ENCODE data around the gene AANAT.

Gene AANAT

DNA sequence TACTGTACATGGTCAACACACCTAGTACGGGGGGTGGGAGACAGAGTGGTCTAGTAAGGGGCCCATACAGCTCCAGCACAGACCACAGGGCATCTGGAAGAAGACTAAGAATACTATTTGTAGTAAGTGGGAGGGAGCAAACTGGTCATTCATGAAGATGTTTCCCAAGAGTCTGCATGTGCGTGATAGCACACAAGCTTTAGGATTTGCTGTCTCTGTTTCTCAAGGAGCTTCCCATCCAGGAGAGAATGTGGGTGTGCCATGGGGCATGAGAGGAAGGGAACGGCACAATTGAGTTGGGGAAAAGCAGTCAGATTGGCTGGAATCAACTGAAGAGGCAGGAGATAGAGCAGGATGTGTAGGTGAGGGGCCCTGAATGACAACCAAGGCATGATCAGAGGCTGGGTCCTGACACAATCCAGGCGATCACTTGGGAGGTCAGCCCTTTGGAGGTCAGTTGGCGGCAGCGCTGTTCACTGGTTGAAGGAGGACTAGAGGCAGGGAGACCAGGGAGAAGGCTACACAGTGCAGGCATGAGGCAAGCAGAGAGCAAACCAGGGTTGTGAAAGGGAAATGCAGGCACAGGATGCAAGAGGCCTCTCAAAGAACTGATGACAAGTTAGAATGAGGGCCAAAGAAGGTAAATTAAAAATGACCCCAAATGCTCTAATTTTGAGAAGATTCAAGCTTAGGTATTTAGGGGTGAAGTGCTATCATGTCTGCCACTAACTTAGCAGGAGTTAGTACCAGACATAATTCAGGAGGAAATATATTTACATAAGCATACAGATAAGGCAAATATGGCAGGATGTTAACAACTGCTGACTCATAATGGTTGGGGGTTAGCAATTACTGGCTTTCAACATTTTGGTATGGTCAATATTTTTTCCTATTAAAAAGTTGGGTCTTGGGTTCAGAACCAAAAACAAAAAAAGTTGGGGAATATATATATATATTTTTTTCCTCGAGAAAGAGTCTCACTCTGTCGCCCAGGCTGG, 24.8 kb upstream of the AANAT start:
- no peak for DNase-seq (ENCODE audit: low read depth in 2 of 2)

DNA sequence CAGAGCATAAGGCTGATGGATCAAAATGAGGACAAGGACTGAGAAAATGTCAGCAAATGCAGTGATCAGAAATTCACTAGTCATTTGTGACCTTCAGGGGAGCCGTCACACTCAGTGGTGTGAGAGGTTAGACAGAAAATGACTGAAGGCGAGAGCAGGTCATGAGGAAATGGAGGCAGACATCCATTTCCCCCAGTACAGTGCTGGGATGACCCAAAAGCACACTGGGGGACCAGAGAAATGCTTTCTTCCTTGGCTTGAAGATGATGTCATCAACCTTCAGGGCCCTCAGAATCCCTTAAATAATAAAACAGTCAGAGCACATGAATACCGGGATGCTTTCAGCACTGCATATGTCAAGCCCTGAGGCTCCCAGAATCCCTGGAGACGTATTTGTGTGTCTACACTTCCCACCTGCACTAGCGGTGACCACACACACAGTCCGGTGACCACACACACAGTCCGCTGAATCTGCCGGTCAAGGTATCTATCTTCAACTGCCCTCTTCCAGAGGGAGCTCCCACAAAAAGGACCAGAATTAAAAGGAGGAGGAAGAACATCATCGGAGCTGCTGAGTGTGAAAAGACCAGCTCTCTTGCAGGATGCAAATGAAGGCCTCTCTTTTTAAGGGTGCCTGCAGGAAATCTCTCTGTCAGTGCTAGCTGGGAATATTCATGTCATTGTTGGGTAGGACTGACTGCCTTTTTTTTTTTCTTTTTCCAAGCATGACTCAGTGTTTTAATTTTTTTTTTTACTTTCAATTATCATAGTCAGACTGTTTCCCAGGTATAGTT, 22.7 kb upstream of the AANAT start:
- DNase-seq (ENCODE audit: low read depth in 2 of 2), result no peak

DNA sequence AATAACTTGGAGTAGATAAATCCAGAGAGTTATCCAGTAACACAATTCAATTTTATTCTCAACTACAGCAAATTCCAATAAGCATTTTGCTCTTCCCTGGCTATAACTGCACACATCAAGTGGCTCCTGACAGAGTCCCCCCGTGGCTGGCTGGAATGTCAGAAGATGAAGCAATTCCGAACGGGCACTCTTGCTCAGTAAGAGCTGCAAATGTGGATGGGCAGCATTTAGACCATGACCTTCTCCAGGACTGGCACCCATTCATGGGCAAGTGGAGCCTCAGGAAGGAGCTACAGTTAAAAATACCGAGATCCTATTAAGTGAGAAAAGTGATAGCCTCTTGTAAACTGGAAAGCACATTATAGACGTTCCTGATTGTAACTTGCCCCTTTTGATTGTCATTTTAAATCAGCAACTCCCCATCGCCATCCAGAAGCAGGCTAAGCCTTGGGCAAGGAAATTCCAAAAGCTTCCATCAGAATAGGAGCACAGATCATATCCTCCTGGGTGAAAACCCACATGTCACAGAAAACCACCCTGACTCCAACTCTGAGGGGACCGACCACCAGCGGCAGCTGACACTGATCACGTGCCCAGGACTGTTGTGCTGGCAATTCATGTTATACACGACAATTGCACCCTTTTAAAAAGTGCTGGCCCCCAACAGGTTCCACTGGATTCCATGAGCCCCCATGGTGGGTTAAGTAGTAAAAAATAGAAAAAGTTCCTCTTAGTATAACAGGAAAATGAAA, 21.5 kb upstream of the AANAT start:
- no peak for DNase-seq (ENCODE audit: low read depth in 2 of 2)

DNA sequence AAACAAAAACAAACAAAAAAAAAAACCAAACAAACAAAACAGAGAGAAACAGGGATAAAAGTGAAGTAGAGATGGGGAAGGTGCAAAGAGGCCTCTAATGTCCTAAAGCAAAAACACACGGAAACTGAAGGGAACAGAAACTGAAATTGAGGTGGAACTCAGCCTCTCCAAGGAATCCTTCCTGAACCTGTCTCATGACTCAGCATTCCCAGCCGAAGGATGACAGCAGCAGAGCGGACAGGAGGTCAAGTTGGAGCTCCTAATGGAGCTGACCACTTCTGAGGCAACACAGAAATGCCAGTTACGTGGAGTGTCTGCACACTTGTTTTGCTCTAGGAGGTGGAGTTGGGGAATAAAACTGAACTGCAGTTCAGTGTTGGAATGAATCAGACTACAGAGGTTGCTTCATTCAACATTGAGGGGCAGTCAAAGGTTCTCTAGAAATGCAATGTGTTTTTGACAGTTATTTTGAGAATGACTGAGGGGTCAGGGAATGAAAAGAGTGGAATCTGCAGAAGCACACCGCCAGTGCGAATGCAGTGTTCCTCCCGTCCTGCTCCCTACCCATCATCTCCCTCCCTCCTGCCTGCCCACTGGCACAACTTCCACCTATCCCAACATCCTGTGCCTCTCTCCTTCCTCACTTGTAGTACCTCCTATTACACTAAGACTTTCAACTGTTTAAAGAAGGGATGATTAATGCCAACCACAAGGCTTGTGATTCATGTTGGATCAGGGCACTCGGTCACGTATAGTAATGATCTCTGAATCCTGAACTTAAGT, 20.8 kb upstream of the AANAT start:
- no peak for DNase-seq (ENCODE audit: low read depth in 2 of 2)

DNA sequence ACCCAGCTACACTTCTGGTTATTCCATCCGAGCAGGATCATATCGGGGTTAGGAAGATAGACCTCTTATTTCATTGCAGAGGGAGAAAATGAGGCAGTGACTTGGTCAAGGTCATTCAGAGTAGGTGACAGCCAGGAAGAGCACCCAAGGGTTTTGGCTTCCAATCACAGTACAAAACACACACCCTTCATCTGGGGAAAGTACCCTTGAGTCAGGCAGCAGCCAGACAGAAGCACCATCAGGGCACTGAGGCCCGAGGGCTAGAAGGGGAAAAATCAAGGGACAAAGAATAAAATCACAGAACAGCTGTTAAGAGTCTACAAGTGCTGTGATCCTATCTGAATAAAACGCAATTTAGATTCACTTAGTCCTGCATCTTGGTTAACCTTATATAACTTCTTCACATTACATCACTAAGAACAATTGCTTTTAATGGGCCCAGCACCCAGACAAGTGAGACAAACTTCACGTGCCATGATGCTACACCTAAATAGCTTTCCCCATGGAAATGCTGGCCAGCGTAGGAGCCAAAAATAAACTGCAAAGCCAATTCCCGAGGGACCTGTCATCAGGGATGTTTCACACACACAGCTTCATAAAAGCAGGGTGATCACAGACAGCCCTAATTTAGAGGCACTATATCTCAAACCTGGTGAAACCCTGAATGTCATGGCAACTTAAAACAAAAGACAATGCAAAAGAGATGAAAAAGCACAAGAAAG, 19.3 kb upstream of the AANAT start:
- DNase-seq (ENCODE audit: low read depth in 2 of 2), result no peak

DNA sequence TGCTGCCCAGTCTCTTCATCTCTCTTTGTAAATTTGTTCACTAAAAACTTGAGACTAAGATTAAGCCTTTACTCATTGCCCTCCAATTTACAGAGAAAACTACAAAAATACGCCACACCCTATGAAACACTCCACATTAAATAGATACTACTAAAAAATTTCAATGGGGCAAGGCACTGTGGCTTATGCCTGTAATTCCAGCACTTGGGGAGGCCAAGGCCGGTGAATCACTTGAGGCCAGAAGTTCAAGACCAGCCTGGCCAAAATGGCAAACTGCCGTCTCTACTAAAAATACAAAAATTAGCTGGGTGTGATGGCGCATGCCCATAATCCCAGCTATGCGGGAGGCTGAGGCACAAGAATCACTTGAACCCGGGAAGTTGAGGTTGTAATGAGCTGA, 18.3 kb upstream of the AANAT start:
- no peak for DNase-seq (ENCODE audit: low read depth in 2 of 2)

DNA sequence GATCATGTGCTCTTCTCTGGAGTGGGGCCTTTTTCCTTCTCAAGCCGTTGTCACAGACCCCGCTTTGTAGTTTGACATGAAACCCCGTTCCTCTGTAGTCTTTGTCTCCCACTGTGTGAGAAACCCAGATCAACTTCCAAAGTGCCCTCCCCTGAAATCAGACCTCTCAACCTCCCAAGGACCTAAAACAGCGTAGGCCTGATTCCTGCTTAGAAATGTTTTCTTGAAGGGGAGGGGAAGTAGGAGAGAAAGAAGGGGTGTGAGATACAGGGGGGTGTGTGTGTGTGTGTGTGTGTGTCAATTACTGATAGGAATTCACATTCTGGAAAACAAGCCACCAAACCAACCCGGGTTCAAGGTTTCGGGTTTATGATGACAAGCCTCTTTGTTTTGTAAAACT, 15.9 kb upstream of the AANAT start:
- no peak for DNase-seq (ENCODE audit: low read depth in 2 of 2)

DNA sequence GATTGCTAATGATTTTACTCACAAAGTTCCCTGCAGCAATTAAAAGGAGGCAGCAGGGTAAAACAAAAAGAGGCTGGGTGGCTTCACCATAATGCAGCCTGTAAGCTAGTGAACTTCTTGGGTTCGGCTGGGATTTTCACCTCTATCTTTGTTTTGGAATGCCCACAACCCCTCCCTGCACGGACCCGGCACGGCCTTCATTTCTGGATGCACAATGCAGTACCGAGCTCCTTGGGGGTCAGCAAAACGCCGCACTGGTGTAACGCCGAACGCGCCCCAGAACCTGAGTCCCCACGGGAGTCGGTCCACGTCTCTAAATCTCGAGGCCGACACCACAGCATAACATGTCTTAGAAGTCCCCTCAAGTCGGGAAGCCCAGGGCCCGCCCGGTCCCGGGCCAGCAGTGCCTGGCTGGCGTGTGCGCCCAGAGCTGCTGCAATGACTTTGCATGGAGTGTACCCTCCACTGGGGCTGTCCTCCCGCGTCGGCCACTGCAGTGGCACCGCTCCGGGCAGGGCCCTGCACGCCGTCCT, 15.2 kb upstream of the AANAT start:
- no peak for DNase-seq (ENCODE audit: low read depth in 2 of 2)

DNA sequence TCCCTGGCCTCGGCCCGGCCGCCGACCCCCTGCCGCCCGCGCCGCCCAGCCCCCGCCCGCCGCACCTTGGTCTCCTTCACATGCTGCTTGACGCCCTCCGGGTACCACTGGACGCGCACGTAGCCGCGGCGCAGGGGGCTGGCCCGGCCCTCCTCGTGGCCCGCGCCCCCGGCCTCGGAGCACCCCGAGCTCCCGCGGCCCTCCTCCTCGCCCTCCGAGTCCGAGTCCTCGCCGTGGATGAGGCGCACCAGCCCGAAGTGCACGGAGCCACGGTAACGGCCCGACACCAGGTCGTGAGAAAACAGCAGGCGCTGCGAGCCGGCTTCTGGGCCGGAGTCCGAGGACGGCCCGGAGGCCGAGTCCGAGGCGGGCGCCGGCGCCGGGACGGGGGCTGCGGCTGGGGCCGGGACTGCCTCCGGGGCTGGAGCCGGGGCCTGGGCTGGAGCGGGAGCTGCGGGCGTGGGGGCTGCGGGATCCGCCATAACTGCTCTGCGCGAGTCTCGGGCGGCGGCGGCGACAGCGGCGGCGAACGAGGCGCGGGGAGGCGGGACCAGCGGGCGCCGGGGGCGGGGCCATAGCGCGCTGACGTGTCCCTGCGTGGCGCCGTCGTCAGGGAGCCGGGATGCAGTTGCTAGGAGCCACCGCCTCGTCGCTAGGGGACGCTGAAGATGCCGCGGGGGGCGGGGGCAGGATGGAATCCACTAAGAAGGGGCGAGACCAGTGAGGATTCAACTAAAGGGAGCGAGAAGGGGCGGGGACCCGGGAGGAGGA, 14.6 kb upstream of the AANAT start, which contains the start of gene UBE2O:
UBE2O (minus strand) TSS at position 493 of the 771 bp plus-strand sequence; CDS start at position 482, 11 bp downstream.
- peak; percentile 86 to 88 for DNase-seq (ENCODE audit: low read depth in 2 of 2)

DNA sequence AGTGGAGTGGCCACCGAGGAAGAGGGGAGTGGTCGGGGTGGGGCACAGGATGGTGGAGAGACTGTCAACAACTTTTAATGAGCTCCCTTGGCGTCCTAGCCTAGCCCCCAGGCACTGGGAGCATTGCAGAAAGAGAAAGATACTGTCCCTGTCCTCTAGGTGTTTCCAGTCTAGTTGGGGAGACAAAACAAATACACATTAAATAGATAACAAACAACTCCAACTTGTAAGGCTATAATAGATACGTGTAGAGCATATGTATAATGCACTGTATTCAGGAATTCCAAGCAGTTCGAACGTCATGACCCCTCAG, 14.0 kb upstream of the AANAT start:
- DNase-seq (ENCODE audit: low read depth in 2 of 2), result no peak

DNA sequence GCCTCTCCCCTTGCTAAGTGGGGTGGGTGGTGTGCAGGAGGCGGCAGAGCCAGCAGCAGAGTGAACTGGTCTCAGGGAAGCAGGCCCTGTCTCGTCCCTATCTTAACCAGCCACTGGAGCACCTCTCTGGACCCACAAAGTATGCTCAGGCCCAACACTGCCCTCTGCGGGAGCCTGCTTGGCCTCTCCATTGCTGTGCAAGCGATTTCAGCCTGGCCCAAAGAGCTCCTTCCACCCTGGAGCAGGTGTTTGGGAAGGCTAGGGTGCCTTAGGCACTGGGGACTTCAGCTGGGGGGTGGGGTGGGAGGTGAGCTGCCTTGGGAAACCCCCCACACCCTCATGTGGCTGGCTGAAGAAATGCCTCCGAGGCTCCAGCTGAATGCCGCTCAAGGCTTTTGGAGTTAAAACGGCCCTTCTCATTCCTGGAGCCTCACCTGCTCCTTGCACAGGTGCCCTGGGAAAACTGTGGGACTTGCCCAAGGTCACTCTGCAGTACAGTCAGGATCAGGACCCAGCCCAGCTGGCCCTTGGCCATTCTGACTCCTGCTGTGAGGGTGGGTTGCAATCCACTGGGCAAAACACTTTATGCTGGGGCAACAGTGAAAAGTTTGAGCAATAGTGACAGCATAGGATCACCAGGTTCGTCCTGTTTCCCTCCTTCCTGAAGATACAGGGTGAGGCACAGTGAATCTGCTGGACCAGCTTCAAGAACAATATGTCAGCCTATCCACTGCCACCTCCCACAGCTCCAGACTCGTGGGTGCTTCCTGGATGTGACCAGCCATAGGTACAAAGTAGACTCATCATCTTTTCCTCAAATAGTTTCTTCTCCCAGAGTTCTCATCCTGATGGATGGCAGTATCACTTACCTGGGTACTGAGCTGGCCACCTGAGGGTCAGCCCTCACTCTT, 8.6 kb upstream of the AANAT start:
- DNase-seq (ENCODE audit: low read depth in 2 of 2), result no peak

DNA sequence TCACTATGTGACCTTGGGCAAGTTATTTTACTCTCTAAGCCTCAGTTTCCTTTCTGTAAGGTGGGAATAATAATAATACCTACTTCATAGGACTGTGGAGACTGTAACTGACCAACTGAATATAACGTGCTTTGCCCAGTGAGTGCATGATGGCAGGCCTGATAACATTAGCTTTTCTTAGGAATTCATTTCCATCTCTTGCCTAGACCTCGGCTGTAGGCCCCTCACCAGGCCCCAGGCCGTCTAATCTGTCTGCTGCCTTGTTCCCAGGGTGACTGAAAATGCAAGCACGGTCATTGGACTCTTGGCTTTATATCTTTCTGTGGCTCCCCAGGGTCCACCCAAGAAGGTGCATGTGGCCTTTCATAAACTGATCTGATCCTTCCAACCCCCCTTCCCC, 7.7 kb upstream of the AANAT start:
- no peak for DNase-seq (ENCODE audit: low read depth in 2 of 2)

DNA sequence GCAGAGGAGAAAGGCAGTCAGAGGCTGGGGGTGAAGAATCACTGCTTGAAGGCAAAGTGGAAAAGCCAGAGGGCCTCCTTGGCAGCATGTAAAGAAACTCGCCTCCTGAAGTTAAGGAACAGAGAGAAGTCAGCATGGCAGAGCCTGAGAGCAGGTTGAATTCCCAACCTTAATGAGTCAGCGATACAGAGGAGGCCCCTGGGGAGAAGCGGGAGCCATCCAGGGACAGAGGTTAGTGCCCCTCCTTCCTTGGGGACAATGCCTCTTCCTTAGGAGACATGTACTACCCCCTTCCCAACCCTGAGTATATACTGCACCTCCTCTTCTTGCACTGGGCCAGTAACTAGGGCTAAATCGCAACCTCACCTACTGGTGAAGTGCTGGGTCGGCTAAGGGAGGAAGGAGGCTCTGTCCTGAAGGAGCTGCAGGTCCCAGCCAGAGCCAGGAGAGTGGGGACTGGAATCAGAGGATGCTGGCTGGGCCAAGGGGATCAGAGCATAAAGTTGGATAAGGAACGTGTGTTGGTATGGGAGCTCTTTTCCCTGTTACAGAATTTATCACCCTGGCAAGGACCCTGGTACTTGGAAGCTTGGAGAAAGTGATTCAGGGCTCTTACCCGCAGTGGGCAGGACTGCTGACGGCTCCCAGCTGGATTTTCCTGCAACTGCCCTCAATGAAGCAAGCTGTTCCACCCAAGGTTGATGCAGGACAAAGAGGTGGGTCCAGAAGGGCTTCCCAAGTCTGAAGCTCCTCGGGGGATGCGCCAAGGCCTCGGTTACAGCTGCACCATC, 5.4 kb upstream of the AANAT start:
- no peak for DNase-seq (ENCODE audit: low read depth in 2 of 2)

DNA sequence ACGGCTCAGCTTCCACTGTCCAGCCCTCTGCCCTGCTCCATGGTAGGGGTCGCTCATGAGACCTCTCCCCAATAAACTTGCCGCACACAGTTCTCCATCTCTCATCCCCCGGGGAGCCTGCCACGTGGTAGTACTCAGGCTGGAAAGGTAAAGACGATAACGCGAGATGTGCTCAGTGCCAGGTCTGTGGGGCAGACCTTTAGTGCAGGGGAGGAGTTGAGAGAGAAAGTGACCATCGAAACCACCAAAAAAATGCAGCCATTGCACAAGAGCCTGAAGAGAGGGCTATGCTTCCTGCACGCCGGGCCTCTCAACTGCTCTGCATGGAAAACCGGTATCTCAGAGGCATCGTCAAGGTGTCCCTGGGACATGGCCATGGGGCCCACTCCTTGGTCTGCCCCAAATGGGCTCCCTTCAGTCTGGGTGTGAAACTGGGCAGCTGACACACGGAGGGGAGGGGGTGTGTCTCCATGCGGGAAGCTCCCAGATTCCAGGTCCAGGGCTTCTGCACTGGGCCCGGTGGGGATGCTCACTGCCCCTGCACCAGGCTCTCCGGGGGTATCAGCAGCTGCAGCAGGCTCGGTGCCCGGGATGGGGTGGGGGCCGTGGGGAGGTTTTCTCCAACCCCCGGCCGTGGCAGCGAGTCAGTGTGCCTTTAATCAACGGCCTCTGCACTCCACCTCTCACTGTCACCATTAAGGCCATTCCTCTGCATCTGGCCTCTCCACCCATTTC, 4.7 kb upstream of the AANAT start:
- no peak for DNase-seq (ENCODE audit: low read depth in 2 of 2)

DNA sequence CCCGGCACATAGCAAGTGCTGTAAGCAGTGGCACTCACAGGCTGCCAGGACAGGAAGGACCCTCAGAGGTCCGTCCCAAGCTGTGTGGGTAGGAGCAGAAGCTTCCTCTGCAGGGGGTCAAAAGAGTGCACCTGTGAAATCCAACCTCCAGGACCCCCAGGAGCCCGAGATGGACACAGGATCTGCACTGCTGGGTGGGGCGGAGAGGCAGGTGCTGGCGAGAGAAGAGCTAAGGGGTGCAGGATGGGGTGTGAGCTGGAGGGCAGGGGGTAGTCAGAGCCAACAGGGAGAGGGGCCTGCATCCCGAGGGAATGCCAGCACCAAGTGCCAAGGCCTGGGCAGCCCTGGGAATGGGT, 650 bp upstream of the AANAT start:
- DNase-seq (ENCODE audit: low read depth in 2 of 2), result no peak

DNA sequence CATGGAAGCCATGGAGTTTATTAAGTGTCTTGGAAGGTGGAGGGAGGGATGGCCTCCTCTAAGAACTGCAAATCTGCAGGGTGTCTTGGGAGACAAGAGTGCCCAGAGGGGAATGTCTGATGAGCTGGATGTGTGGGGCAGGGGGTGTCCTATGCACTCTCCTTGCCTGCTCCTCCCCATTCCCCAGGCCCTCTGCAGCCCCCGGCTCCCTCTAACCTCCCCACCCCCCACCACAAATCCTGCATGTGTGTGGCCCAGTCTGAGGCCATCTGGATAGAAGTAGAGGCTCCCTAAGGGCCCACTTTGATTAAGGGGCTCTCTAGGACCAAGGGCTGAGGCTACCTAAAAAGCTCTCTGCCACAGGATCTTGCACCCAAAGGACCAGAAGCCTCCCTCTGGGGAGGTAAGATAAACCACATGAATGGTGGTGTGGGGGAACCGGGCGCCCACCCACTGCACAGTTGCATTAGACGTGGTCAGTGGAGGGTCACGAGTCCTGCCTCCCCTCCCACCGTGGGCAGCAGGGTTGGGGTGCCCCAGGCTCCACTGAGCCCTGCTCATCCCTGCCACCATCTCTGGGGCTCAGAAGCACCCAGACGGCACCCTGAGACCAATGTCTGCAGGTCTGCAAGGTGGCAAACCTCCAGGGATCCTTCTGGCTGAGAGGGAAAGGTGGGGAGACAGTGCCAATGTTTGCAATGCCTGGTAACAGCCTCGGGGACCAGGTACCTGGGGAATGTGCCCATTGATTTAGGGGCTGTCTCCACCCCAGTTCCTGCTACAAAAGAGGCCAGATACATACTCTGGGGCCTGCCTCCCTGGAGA, 618 bp downstream of the AANAT start:
- no peak for DNase-seq (ENCODE audit: low read depth in 2 of 2)
